Measurements from ENCODE around the gene WASF2.

The WASF2 gene

DNA sequence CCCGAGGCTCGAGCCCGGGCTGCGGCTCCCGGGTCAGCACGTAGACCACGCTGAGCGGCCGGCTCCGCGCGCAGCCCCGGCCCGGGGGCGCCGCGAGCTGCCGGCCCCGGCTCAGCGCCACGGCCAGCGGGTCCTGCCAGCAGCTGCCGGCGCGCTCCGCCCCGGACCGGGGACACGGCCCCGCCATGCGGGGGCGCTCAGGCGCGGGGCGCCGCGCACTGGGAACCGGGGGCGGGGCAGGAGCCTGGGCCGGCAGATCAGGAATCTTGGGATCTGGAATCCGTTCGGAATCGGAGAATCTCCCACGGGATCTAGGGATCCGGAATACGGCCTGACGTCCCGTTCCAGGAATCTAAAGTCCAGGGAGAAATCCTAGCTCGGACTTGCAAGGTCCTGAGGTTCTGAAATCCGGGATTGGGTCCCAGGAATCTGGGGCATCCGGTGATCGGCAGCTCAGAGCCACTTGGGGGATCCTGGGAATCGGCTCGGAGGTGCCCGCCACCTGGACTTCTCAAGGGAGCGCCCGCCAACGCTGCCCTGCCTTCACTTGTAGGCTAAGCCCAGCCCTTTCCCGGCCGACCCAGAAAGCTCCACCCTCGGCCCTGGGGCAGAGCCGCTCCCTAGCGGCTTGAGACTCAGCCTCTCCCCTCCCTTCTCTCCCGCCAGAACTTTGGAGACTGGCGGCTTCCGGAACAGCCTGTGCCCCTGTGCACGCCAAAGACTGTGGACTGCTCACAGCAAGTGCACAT lies 123.4 kb downstream of the WASF2 start, which contains the start of gene MAP3K6:
TSS of gene MAP3K6 (minus strand) at position 551 of the 749 bp plus-strand sequence. CDS start at position 187, 364 bp downstream.
- peak within 1 kb of the TSS; percentile 53 for H3K4me3 ChIP-seq (replicated peaks; ENCODE audit: low read depth, low read length)
- no peak for DNase-seq (ENCODE audit: extremely low read depth, low read depth)
- TF ChIP-seq, protein P1, sequence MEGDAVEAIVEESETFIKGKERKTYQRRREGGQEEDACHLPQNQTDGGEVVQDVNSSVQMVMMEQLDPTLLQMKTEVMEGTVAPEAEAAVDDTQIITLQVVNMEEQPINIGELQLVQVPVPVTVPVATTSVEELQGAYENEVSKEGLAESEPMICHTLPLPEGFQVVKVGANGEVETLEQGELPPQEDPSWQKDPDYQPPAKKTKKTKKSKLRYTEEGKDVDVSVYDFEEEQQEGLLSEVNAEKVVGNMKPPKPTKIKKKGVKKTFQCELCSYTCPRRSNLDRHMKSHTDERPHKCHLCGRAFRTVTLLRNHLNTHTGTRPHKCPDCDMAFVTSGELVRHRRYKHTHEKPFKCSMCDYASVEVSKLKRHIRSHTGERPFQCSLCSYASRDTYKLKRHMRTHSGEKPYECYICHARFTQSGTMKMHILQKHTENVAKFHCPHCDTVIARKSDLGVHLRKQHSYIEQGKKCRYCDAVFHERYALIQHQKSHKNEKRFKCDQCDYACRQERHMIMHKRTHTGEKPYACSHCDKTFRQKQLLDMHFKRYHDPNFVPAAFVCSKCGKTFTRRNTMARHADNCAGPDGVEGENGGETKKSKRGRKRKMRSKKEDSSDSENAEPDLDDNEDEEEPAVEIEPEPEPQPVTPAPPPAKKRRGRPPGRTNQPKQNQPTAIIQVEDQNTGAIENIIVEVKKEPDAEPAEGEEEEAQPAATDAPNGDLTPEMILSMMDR (IDR thresholded peaks at IDR 0.05; ENCODE audit: low read depth, low read length, missing control alignments) = peak; percentile 27

DNA sequence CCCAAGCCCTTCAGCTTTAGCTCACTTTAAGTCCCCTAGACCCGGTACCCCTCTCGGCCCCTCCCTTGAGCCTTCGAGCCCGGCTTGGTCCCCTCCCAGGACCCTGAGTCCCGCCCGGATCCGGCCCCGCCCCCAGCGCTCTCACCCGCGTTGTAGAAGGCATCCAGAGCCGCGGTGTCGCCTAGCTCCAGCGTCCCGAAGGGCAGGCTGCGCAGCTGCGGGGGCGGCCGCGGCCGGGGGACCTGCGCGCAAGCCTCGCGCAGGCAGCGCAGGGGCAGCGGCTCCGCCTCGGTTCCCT lies 123.9 kb downstream of the WASF2 start:
- DNase-seq (ENCODE audit: extremely low read depth, low read depth) = no peak
- H3K4me3 ChIP-seq (replicated peaks; ENCODE audit: low read depth, low read length) = peak overlapping the region; percentile 53
- TF ChIP-seq, protein P1 (IDR thresholded peaks at IDR 0.05; ENCODE audit: low read depth, low read length, missing control alignments) = no peak

DNA sequence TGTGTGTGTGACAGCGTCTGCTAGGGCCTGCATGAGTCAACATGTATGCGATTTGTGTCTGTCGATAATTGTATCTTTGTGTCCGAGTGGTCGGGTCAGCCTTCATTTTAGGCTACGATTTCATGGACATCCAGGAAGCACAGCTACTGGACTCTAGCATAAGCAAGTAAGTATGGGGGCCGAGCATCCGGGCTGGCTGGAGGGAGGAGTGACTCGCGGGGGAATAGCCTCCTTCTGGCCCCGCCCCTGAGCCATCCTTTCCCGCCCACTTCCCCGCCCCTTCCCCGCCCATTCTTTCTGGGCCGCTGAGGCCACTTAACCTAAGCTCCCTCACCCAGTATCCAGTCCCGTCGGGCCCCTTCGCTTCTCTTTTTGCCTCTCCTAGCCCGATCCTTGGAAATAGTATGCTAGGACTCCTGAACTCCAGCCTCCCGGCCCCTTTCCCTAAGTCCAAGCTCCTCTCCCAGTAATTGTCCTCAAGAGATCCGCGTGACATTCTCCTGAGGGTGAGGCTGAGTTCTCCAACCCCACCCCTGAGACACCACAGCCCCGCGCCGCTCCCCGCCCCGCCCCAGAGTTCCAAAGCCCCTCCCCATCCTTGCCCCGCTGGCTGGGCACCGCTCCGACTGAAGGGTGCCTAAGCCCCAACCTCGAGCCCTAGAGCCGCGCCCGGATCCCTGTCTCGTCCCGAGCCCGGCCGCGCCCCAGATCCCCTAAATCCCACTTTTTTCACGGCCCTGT lies 124.4 kb downstream of the WASF2 start:
- peak; percentile 63 for DNase-seq (ENCODE audit: extremely low read depth, low read depth)
- TF ChIP-seq, protein P1 (IDR thresholded peaks at IDR 0.05; ENCODE audit: low read depth, low read length, missing control alignments) = no peak
- peak overlapping the region; percentile 53 for H3K4me3 ChIP-seq (replicated peaks; ENCODE audit: low read depth, low read length)

DNA sequence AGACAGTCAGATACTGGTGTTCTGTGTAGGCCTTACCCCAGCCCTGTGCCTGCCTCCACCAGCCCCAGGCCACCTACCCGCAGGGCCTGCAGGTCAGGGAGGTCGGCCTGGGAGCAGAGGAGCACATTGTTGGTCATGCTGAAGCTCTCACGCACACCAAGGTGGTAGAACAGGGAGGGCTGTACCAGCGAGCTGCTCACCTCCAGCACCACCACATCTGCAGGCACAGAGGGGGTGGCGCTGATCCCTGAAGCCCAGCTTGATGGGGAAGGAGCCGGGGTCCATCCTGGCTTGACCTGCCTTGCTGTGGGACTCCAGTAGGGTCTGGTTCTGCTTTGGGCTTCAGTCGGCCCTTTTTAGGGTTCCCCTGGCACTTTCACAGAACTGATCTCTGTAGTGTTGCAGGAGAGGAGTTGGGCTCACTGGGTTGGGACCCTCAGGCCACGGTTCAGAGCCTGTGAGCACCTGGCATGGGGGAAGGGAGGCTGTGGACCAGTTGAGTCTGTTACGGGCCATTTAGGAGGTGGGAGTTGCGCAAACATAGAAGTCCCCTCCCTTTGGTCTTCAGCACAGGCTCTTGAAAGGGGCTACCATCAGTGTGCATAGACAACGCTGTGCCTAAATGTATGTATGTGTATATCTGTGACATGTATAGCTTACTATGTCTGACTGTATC lies 125.1 kb downstream of the WASF2 start:
- peak overlapping the region; percentile 53 for H3K4me3 ChIP-seq (replicated peaks; ENCODE audit: low read depth, low read length)
- DNase-seq (ENCODE audit: extremely low read depth, low read depth) = no peak
- TF ChIP-seq, protein P1 (IDR thresholded peaks at IDR 0.05; ENCODE audit: low read depth, low read length, missing control alignments) = no peak

DNA sequence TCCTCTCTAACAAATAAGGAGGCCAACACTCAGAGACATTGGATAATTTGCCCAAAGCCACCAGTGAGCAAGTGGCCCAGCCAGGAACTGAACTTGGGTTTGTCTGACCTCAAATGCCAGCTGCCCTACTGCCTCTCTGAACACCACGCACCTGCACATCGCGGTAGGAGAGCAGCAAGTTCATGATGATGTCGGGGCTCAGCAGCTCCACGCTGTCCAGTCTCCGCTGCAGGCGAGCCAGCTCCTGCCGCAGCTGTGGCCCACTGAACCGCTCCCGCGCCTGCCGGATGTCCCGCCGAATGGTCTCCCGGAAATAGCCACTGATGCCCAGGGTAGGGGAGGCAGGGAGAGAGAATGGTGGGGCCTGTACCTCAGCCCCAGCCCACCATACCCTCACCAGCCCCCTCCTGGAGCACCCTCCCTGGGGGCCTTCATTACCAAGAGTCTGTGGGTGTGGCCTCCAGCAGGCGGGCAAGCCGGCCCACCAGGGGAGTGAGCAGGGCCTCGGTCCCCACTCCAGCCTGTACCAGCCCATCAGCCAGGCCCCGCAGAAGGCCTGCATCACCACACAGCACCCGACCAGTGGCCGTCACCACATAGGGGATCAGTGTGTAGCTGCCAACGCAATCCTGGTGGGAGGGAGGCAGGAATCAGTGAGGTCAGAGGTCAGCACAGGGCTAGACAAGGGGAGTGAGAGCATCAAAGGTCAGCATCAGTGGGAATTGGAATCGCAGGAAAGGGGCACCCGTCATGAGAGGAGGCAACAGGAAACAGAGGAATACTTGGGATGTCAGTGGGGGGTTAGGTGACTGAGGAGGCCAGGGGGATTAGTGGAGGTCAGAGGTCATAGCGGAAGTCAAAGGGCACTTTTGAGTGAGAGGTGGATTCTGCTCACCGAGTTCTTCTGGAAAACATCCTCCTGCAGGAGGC lies 125.9 kb downstream of the WASF2 start:
- no peak for DNase-seq (ENCODE audit: extremely low read depth, low read depth)
- no peak overlapping the region for H3K4me3 ChIP-seq (replicated peaks; ENCODE audit: low read depth, low read length)
- TF ChIP-seq, protein P1 (IDR thresholded peaks at IDR 0.05; ENCODE audit: low read depth, low read length, missing control alignments) = no peak

DNA sequence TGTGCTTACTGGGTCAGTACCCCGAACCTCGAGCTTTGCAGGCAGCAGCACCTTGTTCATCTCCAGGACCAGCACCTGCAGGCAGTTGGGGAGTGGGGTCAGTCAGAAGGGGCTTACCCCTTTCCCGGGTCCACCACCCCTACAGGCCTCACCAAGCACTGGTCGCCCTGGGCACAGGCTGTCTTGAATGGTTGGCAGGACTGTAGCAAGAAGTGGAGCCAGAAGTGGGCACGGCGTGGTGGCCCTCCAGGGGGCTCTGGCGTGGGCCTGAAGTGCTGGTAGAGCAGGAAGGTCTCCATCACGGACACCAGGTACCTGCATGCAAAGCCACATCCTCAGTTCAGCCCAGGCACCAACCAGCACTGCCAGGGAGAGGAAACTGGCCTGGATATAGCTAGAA lies 128.4 kb downstream of the WASF2 start:
- TF ChIP-seq, protein P1 (IDR thresholded peaks at IDR 0.05; ENCODE audit: low read depth, low read length, missing control alignments) = no peak
- H3K4me3 ChIP-seq (replicated peaks; ENCODE audit: low read depth, low read length) = no peak overlapping the region
- no peak for DNase-seq (ENCODE audit: extremely low read depth, low read depth)
